HTR-8/SVneo (cell line): ENCODE data around the gene LONRF3.
"Not testable (repeated sequence)": the region's sequence is repeated elsewhere in the genome, so short reads cannot be mapped to it uniquely, and the experiment has no call there.

Source experiments
- DNase-seq: peaks from one replicate; pipeline ENCODE4 v3.0.0; 2011; ENCODE audit warnings: low spot score, mixed read lengths; ENCODE audit not compliant: insufficient read length
- FAIRE-seq: peaks from 2 replicates; lab custom pipeline; 2011; peaks lifted over from hg19 to GRCh38; lab: Jason Lieb, UNC

LONRF3 gene

GRCh38 chrX:119028733-119029330 is 54.4 kb downstream of the LONRF3 start:
- no peak for DNase-seq
- FAIRE-seq: no peak

- DNase-seq, FAIRE-seq: not testable (repeated sequence)
Observed at GRCh38 chrX:119029656-119030055, 55.2 kb downstream of the LONRF3 start.

- DNase-seq (no peak), FAIRE-seq (no peak)
Observed at GRCh38 chrX:119030990-119031389, 56.6 kb downstream of the LONRF3 start.

- peak; percentile 38 for FAIRE-seq
- no peak for DNase-seq
Observed at GRCh38 chrX:119036107-119037029, 62.0 kb downstream of the LONRF3 start.

- DNase-seq (no peak), FAIRE-seq (no peak)
Observed at GRCh38 chrX:119040432-119040831, 66.0 kb downstream of the LONRF3 start.

- FAIRE-seq (peak; percentile 89), DNase-seq (peak; percentile 79)
Observed at GRCh38 chrX:119041175-119041574, 66.8 kb downstream of the LONRF3 start.

- DNase-seq: no peak
- FAIRE-seq: peak; percentile 66
Observed at GRCh38 chrX:119042040-119042439, 67.6 kb downstream of the LONRF3 start.

- no peak for FAIRE-seq
Observed at GRCh38 chrX:119042996-119043395, 68.6 kb downstream of the LONRF3 start.

GRCh38 chrX:119045884-119046283 is 71.5 kb downstream of the LONRF3 start:
- FAIRE-seq: no peak
- no peak for DNase-seq

More at GRCh38 chrX:119042996-119043395, 68.6 kb downstream of the LONRF3 start:
- DNase-seq: no peak

GRCh38 chrX:119055687-119056086 is 81.3 kb downstream of the LONRF3 start:
- FAIRE-seq (no peak), DNase-seq (no peak)

GRCh38 chrX:119062750-119063374 is 88.4 kb downstream of the LONRF3 start:
- DNase-seq (peak; percentile 12), FAIRE-seq (no peak)

- FAIRE-seq (no peak), DNase-seq (no peak)
Observed at GRCh38 chrX:119063428-119063827, 89.0 kb downstream of the LONRF3 start.

GRCh38 chrX:119067023-119067739 is 92.8 kb downstream of the LONRF3 start:
- DNase-seq (peak; percentile 46), FAIRE-seq (no peak)
